Lung (tissue), 12 donors: ENCODE measurements around the gene HDDC3. TPM values are rescaled to one million over a fixed set of nuclear protein-coding genes. Genes with fewer than 3 reads are reported as not detected.

Experiments
- ATAC-seq: fragments of 200-7000 bp; cut with Tn5 transposase; one replicate; pipeline ENCODE4 v1.9.1; 2020; ENCODE audit warnings: moderate number of reproducible peaks; ENCODE audit not compliant: insufficient read depth, low FRiP score
- DNase-seq, 3 donors: peaks; one replicate each; pipeline ENCODE4 v3.0.0-alpha.2; 2013 to 2017
- H3K27ac ChIP-seq, 2 donors: one replicate each; pipeline ENCODE4 v1.5.1; 2013; ENCODE audit warnings: mild to moderate bottlenecking in 2 of 2, moderate library complexity in 2 of 2, control low read depth in 1 of 2, inconsistent platforms in 1 of 2, low read depth in 1 of 2, low read length in 1 of 2
- H3K27me3 ChIP-seq, 3 donors: one replicate each; pipeline ENCODE4 v1.5.1; 2013; ENCODE audit warnings: low read length in 2 of 3; ENCODE audit not compliant: control insufficient read depth in 3 of 3, insufficient read depth in 3 of 3
- H3K36me3 ChIP-seq, 4 donors: one replicate each; pipeline ENCODE4 v1.5.1; 2013; ENCODE audit warnings: low read length in 4 of 4, mild to moderate bottlenecking in 1 of 4, moderate library complexity in 1 of 4; ENCODE audit not compliant: control insufficient read depth in 4 of 4, insufficient read depth in 4 of 4
- H3K4me1 ChIP-seq, 5 donors: one replicate each; pipeline ENCODE4 v1.5.1; 2013; ENCODE audit warnings: low read length in 5 of 5, mild to moderate bottlenecking in 2 of 5, moderate library complexity in 1 of 5; ENCODE audit not compliant: control insufficient read depth in 5 of 5, insufficient read depth in 5 of 5
- H3K4me3 ChIP-seq: one replicate; pipeline ENCODE4 v1.5.1; 2013; ENCODE audit warnings: mild to moderate bottlenecking, control low read depth, moderate library complexity
- H3K9ac ChIP-seq, 2 donors: one replicate each; pipeline ENCODE4 v1.5.1; 2013; ENCODE audit warnings: low read length in 2 of 2, control low read depth in 1 of 2; ENCODE audit not compliant: insufficient read depth in 1 of 2
- H3K9me3 ChIP-seq, 4 donors: one replicate each; pipeline ENCODE4 v1.5.1; 2013; ENCODE audit warnings: low read length in 3 of 4, mild to moderate bottlenecking in 1 of 4, moderate library complexity in 1 of 4; ENCODE audit not compliant: control insufficient read depth in 4 of 4, insufficient read depth in 3 of 4
- WGBS, 2 donors: extraction: QIAGEN DNeasy Blood & Tissue Kit; methylation state at CpG; one replicate each; pipeline ENCODE4 v1.1.7; 2013; 5-methylcytosine and 5-hydroxymethylcytosine counted together
- polyA plus RNA-seq, 2 donors: library from polyadenylated mRNA; stranded (reverse); fragments of 200-250 nt; gene quantifications; one replicate each; pipeline ENCODE4 v1.2.1, GENCODE V29; 2013
- total RNA-seq, 2 donors: library from RNA; depleted of rRNA in 1 of 2; stranded (reverse); fragments of >200 nt in 1 of 2; gene quantifications; one replicate each; pipeline ENCODE4 v1.2.1, GENCODE V29; 2014 to 2021
- TF ChIP-seq, protein P1 (sequence below): IDR thresholded peaks from 2 replicates; pipeline ENCODE4 v1.5.1; 2012; ENCODE audit warnings: mild to moderate bottlenecking; ENCODE audit errors: control extremely low read depth, extremely low read depth
- donor health status: control.
- donor health status: control.
- donor health status: Bipolar disorder and iron deficiency.
- donor health status: healthy.
- donor health status: DM: yes; HTN: yes; CAD: no.

HDDC3 gene
- total and polyA plus RNA-seq, 4 donors, result 12.7 to 19.6 (median 16.5) TPM

DNA sequence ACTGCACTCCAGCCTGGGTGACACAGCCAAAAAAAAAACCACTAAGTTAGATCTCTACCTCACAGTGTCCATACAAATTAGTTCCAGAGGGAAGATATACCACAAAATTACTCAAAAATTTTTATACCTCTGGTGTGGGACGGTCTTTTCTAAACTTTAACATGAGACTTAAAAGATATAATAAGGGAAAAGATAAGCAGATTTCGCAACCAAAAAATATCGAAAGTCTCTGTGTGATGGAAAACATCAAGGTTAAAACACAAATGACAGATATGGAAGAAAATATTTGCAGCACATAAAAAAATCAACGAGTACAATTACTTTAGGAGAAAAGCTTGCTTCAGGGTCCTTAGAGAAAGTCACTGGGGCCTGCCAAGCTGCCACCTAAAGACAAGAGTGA is 10.5 kb downstream of the HDDC3 start:
- TF ChIP-seq, protein P1, sequence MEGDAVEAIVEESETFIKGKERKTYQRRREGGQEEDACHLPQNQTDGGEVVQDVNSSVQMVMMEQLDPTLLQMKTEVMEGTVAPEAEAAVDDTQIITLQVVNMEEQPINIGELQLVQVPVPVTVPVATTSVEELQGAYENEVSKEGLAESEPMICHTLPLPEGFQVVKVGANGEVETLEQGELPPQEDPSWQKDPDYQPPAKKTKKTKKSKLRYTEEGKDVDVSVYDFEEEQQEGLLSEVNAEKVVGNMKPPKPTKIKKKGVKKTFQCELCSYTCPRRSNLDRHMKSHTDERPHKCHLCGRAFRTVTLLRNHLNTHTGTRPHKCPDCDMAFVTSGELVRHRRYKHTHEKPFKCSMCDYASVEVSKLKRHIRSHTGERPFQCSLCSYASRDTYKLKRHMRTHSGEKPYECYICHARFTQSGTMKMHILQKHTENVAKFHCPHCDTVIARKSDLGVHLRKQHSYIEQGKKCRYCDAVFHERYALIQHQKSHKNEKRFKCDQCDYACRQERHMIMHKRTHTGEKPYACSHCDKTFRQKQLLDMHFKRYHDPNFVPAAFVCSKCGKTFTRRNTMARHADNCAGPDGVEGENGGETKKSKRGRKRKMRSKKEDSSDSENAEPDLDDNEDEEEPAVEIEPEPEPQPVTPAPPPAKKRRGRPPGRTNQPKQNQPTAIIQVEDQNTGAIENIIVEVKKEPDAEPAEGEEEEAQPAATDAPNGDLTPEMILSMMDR, result no peak
- no peaks in the 10 kb centered on the region for H3K9me3 ChIP-seq
- 84 to 87% methylated on average over 4 of the region's 4 CpGs for WGBS, 2 donors
- H3K27ac ChIP-seq, result no peak overlapping the region
- H3K36me3 ChIP-seq, result peaks cover 20 to 32% (median 25%) of the 10 kb centered on the region in 4 donors
- H3K4me1 ChIP-seq, result no peaks in the 10 kb centered on the region
- no peaks in the 10 kb centered on the region for H3K27me3 ChIP-seq
- no peak for DNase-seq
- no peak for ATAC-seq
- no peak overlapping the region for H3K9ac ChIP-seq
- H3K4me3 ChIP-seq, result no peak overlapping the region

DNA sequence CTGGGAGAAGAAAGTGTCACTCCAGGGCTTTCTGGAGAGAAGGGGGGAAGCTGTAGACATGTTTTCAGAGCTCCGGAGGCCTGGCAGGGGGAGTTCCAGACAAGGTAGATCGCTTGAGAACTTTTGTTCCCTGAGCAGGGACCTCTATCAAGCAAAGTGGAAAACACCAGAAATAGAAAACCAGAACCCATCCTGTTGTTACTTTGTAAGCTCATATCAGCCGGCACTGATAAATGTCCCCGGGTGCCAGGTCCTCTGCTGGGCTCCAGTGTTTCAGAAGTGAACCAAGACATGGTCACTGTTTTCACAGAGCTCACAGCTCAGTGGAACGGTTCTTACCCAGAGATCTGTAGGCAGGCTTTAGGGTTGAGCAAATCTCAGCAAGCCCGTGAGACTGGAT is 13.5 kb downstream of the HDDC3 start:
- H3K4me3 ChIP-seq, result no peak overlapping the region
- TF ChIP-seq, protein P1, result no peak
- DNase-seq (no peak), ATAC-seq (no peak)
- H3K4me1 ChIP-seq, result no peaks in the 10 kb centered on the region
- WGBS, 2 donors, result 93 to 95% methylated on average over 6 of the region's 6 CpGs
- no peak overlapping the region for H3K27ac ChIP-seq
- H3K9ac ChIP-seq, result no peak overlapping the region
- no peaks in the 10 kb centered on the region for H3K27me3 ChIP-seq
- H3K9me3 ChIP-seq, result no peaks in the 10 kb centered on the region
- peaks cover 20 to 56% (median 36%) of the 10 kb centered on the region in 4 donors for H3K36me3 ChIP-seq

DNA sequence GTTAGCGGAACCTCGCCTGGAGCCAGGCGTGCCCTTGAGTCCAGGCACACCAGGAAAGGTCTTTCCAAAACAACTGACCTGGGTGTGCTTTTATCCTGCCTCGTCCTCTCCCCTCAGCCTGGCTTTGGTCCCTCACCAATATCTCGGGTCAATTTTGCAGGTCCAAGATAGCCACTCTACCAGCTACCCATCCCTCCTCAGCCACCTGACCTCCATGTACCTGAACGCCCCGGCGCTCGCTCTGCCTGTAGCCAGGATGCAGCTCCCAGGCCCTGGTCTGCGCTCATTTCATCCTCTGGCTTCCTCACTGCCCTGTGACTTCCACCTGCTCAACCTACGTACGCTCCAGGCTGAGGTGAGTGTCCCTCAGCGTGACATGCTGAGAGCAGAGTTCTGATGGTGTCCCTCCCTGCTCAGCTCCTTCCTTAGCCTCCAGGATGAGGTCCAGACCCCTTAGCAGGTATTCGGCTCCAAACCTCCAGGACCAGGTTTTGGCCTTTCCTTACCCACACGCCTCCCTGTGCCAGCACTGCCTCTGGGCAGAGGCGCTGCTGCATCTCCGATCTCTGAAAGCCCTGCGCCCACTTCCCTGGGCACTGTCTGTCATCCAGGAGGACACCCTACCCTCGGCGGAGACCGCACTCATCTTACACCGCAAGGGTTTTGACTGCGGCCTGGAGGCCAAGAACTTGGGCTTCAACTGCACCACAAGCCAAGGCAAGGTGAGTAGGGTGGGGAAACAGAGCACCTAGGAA is 14.1 kb downstream of the HDDC3 start:
- Histone ChIP-seq H3K9me3 (no peaks in the 10 kb centered on the region), H3K27me3 (no peaks in the 10 kb centered on the region), H3K27ac (no peak overlapping the region), H3K9ac (no peak overlapping the region), H3K36me3 (peaks cover 24 to 62% (median 36%) of the 10 kb centered on the region in 4 donors), H3K4me1 (no peaks in the 10 kb centered on the region), H3K4me3 (no peak overlapping the region)
- WGBS, 2 donors, result 93 to 97% methylated on average over 23 of the region's 23 CpGs
- no peak for ATAC-seq
- TF ChIP-seq, protein P1, result no peak
- DNase-seq, result no peak
